ENCODE results near the gene ANXA7. TPM values are rescaled to one million over a fixed set of nuclear protein-coding genes. Genes with fewer than 3 reads are reported as not detected.
A peak's percentile ranks its signal among the peaks of the same experiment; 100 is the strongest.

The ANXA7 gene
- total and polyA plus RNA-seq, 4 donors = 72.4 to 125 (median 102) TPM

- intact Hi-C loops (cut with DNase I) = no loop called here
- Histone ChIP-seq H3K27me3 (ENCODE audit: control insufficient read depth in 1 of 2, insufficient read depth in 2 of 2, low read length in 1 of 2) (no peaks in the 10 kb centered on the region), H3K4me1 (ENCODE audit: control insufficient read depth in 1 of 2, insufficient read depth in 2 of 2, low read length in 2 of 2) (no peaks in the 10 kb centered on the region), H3K36me3 (ENCODE audit: control insufficient read depth in 1 of 2, insufficient read depth in 2 of 2, low read length in 1 of 2) (no peaks in the 10 kb centered on the region), H3K9me3 (ENCODE audit: control insufficient read depth, low read length) (no peaks in the 10 kb centered on the region), H3K27ac (ENCODE audit: low read depth in 1 of 2, low read length in 2 of 2) (no peak overlapping the region), H3K4me3 (ENCODE audit: low read length in 2 of 2) (peak overlapping the region; percentile 19 to 60)
- ATAC-seq (ENCODE audit: low FRiP score) (peak; percentile 60), DNase-seq (no peak)
- 6 to 7% methylated on average over 17 of the region's 17 CpGs for whole genome bisulfite sequencing, 2 donors
These were observed 530 bp upstream of the ANXA7 start for GRCh38 chr10:73414230-73414945.

GRCh38 chr10:73413108-73413527, 740 bp downstream of the ANXA7 start:
- Histone ChIP-seq H3K4me1 (ENCODE audit: control insufficient read depth in 1 of 2, insufficient read depth in 2 of 2, low read length in 2 of 2) (no peaks in the 10 kb centered on the region), H3K27me3 (ENCODE audit: control insufficient read depth in 1 of 2, insufficient read depth in 2 of 2, low read length in 1 of 2) (no peaks in the 10 kb centered on the region), H3K9me3 (ENCODE audit: control insufficient read depth, low read length) (no peaks in the 10 kb centered on the region), H3K27ac (ENCODE audit: low read depth in 1 of 2, low read length in 2 of 2) (peak overlapping the region in 1 of 2 donors; percentile 91), H3K4me3 (ENCODE audit: low read length in 2 of 2) (peak overlapping the region; percentile 60 to 81), H3K36me3 (ENCODE audit: control insufficient read depth in 1 of 2, insufficient read depth in 2 of 2, low read length in 1 of 2) (no peaks in the 10 kb centered on the region)
- ATAC-seq (ENCODE audit: low FRiP score) = peak; percentile 46
- 0 to 1% methylated on average over 9 of the region's 9 CpGs for WGBS, 2 donors
- intact Hi-C loops (cut with DNase I) = no loop called here
- no peak for DNase-seq

GRCh38 chr10:73410897-73411296, 3.0 kb downstream of the ANXA7 start:
- 98% methylated on average over 1 of the region's 1 CpG for WGBS, 2 donors
- Histone ChIP-seq H3K27ac (ENCODE audit: low read depth in 1 of 2, low read length in 2 of 2) (no peak overlapping the region), H3K4me3 (ENCODE audit: low read length in 2 of 2) (no peak overlapping the region), H3K36me3 (ENCODE audit: control insufficient read depth in 1 of 2, insufficient read depth in 2 of 2, low read length in 1 of 2) (peaks cover 0 to 2% of the 10 kb centered on the region in 2 donors), H3K4me1 (ENCODE audit: control insufficient read depth in 1 of 2, insufficient read depth in 2 of 2, low read length in 2 of 2) (no peaks in the 10 kb centered on the region), H3K27me3 (ENCODE audit: control insufficient read depth in 1 of 2, insufficient read depth in 2 of 2, low read length in 1 of 2) (no peaks in the 10 kb centered on the region), H3K9me3 (ENCODE audit: control insufficient read depth, low read length) (no peaks in the 10 kb centered on the region)
- intact Hi-C loops (cut with DNase I) = no loop called here
- ATAC-seq (ENCODE audit: low FRiP score) = no peak
- DNase-seq = no peak

- ATAC-seq (ENCODE audit: low FRiP score) = no peak
- H3K4me3 ChIP-seq (ENCODE audit: low read length in 2 of 2) = no peak overlapping the region
- no peaks in the 10 kb centered on the region for H3K4me1 ChIP-seq (ENCODE audit: control insufficient read depth in 1 of 2, insufficient read depth in 2 of 2, low read length in 2 of 2)
- H3K36me3 ChIP-seq (ENCODE audit: control insufficient read depth in 1 of 2, insufficient read depth in 2 of 2, low read length in 1 of 2) = peaks cover 0 to 2% of the 10 kb centered on the region in 2 donors
- no peak for DNase-seq
- no peaks in the 10 kb centered on the region for H3K27me3 ChIP-seq (ENCODE audit: control insufficient read depth in 1 of 2, insufficient read depth in 2 of 2, low read length in 1 of 2)
- WGBS, 2 donors = 77 to 78% methylated on average over 4 of the region's 4 CpGs
- intact Hi-C loops (cut with DNase I) = no loop called here
- no peak overlapping the region for H3K27ac ChIP-seq (ENCODE audit: low read depth in 1 of 2, low read length in 2 of 2)
- no peaks in the 10 kb centered on the region for H3K9me3 ChIP-seq (ENCODE audit: control insufficient read depth, low read length)
These were observed 4.8 kb downstream of the ANXA7 start for GRCh38 chr10:73408978-73409521.

GRCh38 chr10:73408061-73408460, 5.8 kb downstream of the ANXA7 start:
- H3K36me3 ChIP-seq (ENCODE audit: control insufficient read depth in 1 of 2, insufficient read depth in 2 of 2, low read length in 1 of 2) = peaks cover 0 to 2% of the 10 kb centered on the region in 2 donors
- no peak overlapping the region for H3K4me3 ChIP-seq (ENCODE audit: low read length in 2 of 2)
- H3K27ac ChIP-seq (ENCODE audit: low read depth in 1 of 2, low read length in 2 of 2) = no peak overlapping the region
- no peaks in the 10 kb centered on the region for H3K9me3 ChIP-seq (ENCODE audit: control insufficient read depth, low read length)
- H3K27me3 ChIP-seq (ENCODE audit: control insufficient read depth in 1 of 2, insufficient read depth in 2 of 2, low read length in 1 of 2) = no peaks in the 10 kb centered on the region
- DNase-seq (no peak), ATAC-seq (ENCODE audit: low FRiP score) (no peak)
- no peaks in the 10 kb centered on the region for H3K4me1 ChIP-seq (ENCODE audit: control insufficient read depth in 1 of 2, insufficient read depth in 2 of 2, low read length in 2 of 2)
- WGBS, 2 donors = 91 to 92% methylated on average over 5 of the region's 5 CpGs
- intact Hi-C loops (cut with DNase I) = no loop called here

- Histone ChIP-seq H3K27ac (ENCODE audit: low read depth in 1 of 2, low read length in 2 of 2) (no peak overlapping the region), H3K27me3 (ENCODE audit: control insufficient read depth in 1 of 2, insufficient read depth in 2 of 2, low read length in 1 of 2) (no peaks in the 10 kb centered on the region), H3K4me3 (ENCODE audit: low read length in 2 of 2) (no peak overlapping the region), H3K4me1 (ENCODE audit: control insufficient read depth in 1 of 2, insufficient read depth in 2 of 2, low read length in 2 of 2) (no peaks in the 10 kb centered on the region), H3K36me3 (ENCODE audit: control insufficient read depth in 1 of 2, insufficient read depth in 2 of 2, low read length in 1 of 2) (peaks cover 0 to 2% of the 10 kb centered on the region in 2 donors), H3K9me3 (ENCODE audit: control insufficient read depth, low read length) (no peaks in the 10 kb centered on the region)
- no peak for ATAC-seq (ENCODE audit: low FRiP score)
- 89 to 93% methylated on average over 1 of the region's 1 CpG for WGBS, 2 donors
- intact Hi-C loops (cut with DNase I) = no loop called here
- DNase-seq = no peak
These were observed 6.4 kb downstream of the ANXA7 start for GRCh38 chr10:73407495-73407894.

GRCh38 chr10:73406846-73407245, 7.0 kb downstream of the ANXA7 start:
- H3K27me3 ChIP-seq (ENCODE audit: control insufficient read depth in 1 of 2, insufficient read depth in 2 of 2, low read length in 1 of 2) = no peaks in the 10 kb centered on the region
- no peaks in the 10 kb centered on the region for H3K9me3 ChIP-seq (ENCODE audit: control insufficient read depth, low read length)
- no peak overlapping the region for H3K4me3 ChIP-seq (ENCODE audit: low read length in 2 of 2)
- DNase-seq (no peak), ATAC-seq (ENCODE audit: low FRiP score) (no peak)
- 46 to 55% methylated on average over 5 of the region's 5 CpGs for WGBS, 2 donors
- H3K4me1 ChIP-seq (ENCODE audit: control insufficient read depth in 1 of 2, insufficient read depth in 2 of 2, low read length in 2 of 2) = no peaks in the 10 kb centered on the region
- peaks cover 0 to 2% of the 10 kb centered on the region in 2 donors for H3K36me3 ChIP-seq (ENCODE audit: control insufficient read depth in 1 of 2, insufficient read depth in 2 of 2, low read length in 1 of 2)
- intact Hi-C loops (cut with DNase I) = no loop called here
- H3K27ac ChIP-seq (ENCODE audit: low read depth in 1 of 2, low read length in 2 of 2) = no peak overlapping the region

- H3K4me1 ChIP-seq (ENCODE audit: control insufficient read depth in 1 of 2, insufficient read depth in 2 of 2, low read length in 2 of 2) = no peaks in the 10 kb centered on the region
- intact Hi-C loops (cut with DNase I) = no loop called here
- no peaks in the 10 kb centered on the region for H3K9me3 ChIP-seq (ENCODE audit: control insufficient read depth, low read length)
- no peak for DNase-seq
- H3K27ac ChIP-seq (ENCODE audit: low read depth in 1 of 2, low read length in 2 of 2) = no peak overlapping the region
- no peaks in the 10 kb centered on the region for H3K27me3 ChIP-seq (ENCODE audit: control insufficient read depth in 1 of 2, insufficient read depth in 2 of 2, low read length in 1 of 2)
- 93 to 94% methylated on average over 3 of the region's 3 CpGs for WGBS, 2 donors
- H3K36me3 ChIP-seq (ENCODE audit: control insufficient read depth in 1 of 2, insufficient read depth in 2 of 2, low read length in 1 of 2) = peaks cover under 1 to 2% of the 10 kb centered on the region in 2 donors
- H3K4me3 ChIP-seq (ENCODE audit: low read length in 2 of 2) = no peak overlapping the region
- no peak for ATAC-seq (ENCODE audit: low FRiP score)
These were observed 8.3 kb downstream of the ANXA7 start for GRCh38 chr10:73405556-73405955.

GRCh38 chr10:73404690-73405089, 9.2 kb downstream of the ANXA7 start:
- Histone ChIP-seq H3K9me3 (ENCODE audit: control insufficient read depth, low read length) (no peaks in the 10 kb centered on the region), H3K27me3 (ENCODE audit: control insufficient read depth in 1 of 2, insufficient read depth in 2 of 2, low read length in 1 of 2) (no peaks in the 10 kb centered on the region), H3K4me3 (ENCODE audit: low read length in 2 of 2) (no peak overlapping the region), H3K4me1 (ENCODE audit: control insufficient read depth in 1 of 2, insufficient read depth in 2 of 2, low read length in 2 of 2) (no peaks in the 10 kb centered on the region), H3K36me3 (ENCODE audit: control insufficient read depth in 1 of 2, insufficient read depth in 2 of 2, low read length in 1 of 2) (peaks cover 2% of the 10 kb centered on the region in 2 donors), H3K27ac (ENCODE audit: low read depth in 1 of 2, low read length in 2 of 2) (no peak overlapping the region)
- DNase-seq = no peak
- no peak for ATAC-seq (ENCODE audit: low FRiP score)
- 96% methylated on average over 9 of the region's 9 CpGs for WGBS, 2 donors
- intact Hi-C loops (cut with DNase I) = no loop called here

Data from aorta (tissue), 5 donors.